Measurements from ENCODE around the gene MRPL48.
"Not testable (repeated sequence)": the region's sequence is repeated elsewhere in the genome, so short reads cannot be mapped to it uniquely, and the experiment has no call there.

DNA sequence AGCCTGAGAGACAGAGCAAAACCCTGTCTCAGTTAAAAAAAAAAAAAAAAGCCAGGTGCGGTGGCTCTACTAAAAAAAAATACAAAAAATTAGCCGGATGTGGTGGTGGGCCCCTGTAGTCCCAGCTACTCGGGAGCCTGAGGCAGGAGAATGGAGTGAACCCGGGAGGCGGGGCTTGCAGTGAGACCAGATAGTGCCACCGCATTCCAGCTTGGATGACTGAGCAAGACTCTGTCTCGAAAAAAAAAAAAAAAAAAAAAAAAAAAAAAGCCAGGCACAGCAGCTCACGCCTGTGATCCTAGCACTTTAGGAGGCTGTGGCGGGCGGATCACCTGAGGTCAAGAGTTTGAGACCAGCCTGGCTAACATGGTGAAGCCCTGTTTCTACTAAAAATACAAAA is 92.8 kb downstream of the MRPL48 start:
- TF ChIP-seq, protein P1, sequence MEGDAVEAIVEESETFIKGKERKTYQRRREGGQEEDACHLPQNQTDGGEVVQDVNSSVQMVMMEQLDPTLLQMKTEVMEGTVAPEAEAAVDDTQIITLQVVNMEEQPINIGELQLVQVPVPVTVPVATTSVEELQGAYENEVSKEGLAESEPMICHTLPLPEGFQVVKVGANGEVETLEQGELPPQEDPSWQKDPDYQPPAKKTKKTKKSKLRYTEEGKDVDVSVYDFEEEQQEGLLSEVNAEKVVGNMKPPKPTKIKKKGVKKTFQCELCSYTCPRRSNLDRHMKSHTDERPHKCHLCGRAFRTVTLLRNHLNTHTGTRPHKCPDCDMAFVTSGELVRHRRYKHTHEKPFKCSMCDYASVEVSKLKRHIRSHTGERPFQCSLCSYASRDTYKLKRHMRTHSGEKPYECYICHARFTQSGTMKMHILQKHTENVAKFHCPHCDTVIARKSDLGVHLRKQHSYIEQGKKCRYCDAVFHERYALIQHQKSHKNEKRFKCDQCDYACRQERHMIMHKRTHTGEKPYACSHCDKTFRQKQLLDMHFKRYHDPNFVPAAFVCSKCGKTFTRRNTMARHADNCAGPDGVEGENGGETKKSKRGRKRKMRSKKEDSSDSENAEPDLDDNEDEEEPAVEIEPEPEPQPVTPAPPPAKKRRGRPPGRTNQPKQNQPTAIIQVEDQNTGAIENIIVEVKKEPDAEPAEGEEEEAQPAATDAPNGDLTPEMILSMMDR (conservative IDR thresholded peaks at IDR 0.05 in 1 of 2, IDR thresholded peaks at IDR 0.05 in 1 of 2; ENCODE audit: extremely low read depth in 1 of 2, insufficient read depth in 1 of 2, low read depth in 1 of 2, low read length in 2 of 2): not testable (repeated sequence)
- TF ChIP-seq EZH2 (IDR thresholded peaks at IDR 0.05; ENCODE audit: borderline replicate concordance, low read length): not testable (repeated sequence)
